ENCODE results near the gene MRPL12. TPM values are rescaled to one million over a fixed set of nuclear protein-coding genes. Genes with fewer than 3 reads are reported as not detected.

The MRPL12 gene
- total RNA-seq, 1 donor from 2014 or later: 157 TPM

DNA sequence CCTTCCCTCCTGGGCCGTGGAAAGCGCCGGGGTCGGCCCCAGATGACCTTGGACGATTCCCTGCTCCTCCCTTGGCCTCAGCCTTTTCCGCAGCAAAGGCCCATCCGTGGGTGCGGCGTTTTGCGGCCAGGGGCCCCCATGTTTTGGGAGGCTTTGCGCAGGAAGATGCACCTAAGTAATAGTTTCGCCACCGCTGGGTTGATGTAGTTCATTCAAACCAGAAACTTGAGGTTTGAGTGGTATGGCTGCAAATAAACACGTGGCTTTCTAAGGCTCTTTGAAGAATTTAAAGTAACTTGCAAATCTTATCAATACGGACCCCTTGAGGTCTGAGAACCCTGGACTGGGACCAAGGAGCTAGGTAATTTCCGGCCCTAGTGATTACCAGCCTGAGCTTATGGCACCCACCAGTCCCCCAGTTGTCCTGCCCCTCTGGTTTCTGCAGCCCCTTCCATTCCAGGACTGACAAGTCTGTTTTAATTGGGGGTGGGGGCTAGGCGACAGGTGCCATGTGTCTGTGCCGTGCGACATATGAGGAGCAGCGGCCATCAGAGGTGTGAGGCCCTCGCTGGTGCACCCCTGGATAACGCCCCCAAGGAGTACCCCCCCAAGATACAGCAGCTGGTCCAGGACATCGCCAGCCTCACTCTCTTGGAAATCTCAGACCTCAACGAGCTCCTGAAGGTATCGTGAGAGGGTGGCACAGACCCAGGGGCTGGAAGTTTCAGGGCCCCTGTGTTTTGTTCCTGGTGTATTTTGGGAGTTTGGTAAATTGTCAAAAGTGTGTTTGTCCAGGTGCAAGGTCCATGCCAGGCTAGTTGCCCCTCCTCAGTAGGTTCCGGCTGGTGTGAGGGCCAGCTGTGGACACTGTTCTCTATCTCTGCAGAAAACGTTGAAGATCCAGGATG lies 834 bp downstream of the MRPL12 start:
- TF ChIP-seq CTCF (IDR thresholded peaks at IDR 0.05; ENCODE audit: borderline replicate concordance): no peak
- Histone ChIP-seq H3K4me3 (peak overlapping the region; percentile 98), H3K9me3 (replicated peaks) (no peaks in the 10 kb centered on the region), H3K36me3 (peaks cover 60% of the 10 kb centered on the region), H3K27me3 (ENCODE audit: low read depth) (no peaks in the 10 kb centered on the region), H3K4me1 (peaks cover 44% of the 10 kb centered on the region), H3K27ac (replicated peaks) (peak overlapping the region; percentile 96)
- no peak for DNase-seq
- intact Hi-C loops (cut with micrococcal nuclease): no loop called here

GRCh38 chr17:81705518-81706231 lies 2.5 kb downstream of the MRPL12 start:
- H3K27me3 ChIP-seq (ENCODE audit: low read depth): no peaks in the 10 kb centered on the region
- H3K4me1 ChIP-seq: peaks cover 47% of the 10 kb centered on the region
- H3K4me3 ChIP-seq: no peak overlapping the region
- no peak for DNase-seq
- no peaks in the 10 kb centered on the region for H3K9me3 ChIP-seq (replicated peaks)
- intact Hi-C loops (cut with micrococcal nuclease): no loop called here
- no peak overlapping the region for H3K27ac ChIP-seq (replicated peaks)
- TF ChIP-seq CTCF (IDR thresholded peaks at IDR 0.05; ENCODE audit: borderline replicate concordance): no peak
- peaks cover 50% of the 10 kb centered on the region for H3K36me3 ChIP-seq

DNA sequence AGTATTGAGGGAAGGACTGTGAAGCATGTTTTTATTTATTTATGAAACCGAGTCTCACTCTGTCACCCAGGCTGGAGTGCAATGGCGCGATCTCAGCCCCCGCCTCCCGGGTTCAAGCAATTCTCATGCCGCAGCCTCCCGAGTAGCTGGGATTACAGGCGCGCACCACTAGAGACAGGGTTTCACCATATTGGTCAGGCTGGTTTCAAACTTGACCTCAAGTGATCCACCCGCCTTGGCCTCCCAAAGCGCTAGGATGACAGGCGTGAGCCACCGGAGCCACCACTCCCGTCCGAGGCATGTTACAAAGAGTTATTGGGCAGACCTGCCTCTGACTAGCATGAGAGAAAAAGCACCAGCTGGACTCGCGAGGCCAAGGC lies 3.1 kb downstream of the MRPL12 start:
- TF ChIP-seq CTCF (IDR thresholded peaks at IDR 0.05; ENCODE audit: borderline replicate concordance): no peak
- Histone ChIP-seq H3K9me3 (replicated peaks) (no peaks in the 10 kb centered on the region), H3K27ac (replicated peaks) (no peak overlapping the region), H3K4me3 (no peak overlapping the region), H3K4me1 (peaks cover 47% of the 10 kb centered on the region), H3K27me3 (ENCODE audit: low read depth) (no peaks in the 10 kb centered on the region), H3K36me3 (peaks cover 44% of the 10 kb centered on the region)
- no peak for DNase-seq
- intact Hi-C loops (cut with micrococcal nuclease): no loop called here

DNA sequence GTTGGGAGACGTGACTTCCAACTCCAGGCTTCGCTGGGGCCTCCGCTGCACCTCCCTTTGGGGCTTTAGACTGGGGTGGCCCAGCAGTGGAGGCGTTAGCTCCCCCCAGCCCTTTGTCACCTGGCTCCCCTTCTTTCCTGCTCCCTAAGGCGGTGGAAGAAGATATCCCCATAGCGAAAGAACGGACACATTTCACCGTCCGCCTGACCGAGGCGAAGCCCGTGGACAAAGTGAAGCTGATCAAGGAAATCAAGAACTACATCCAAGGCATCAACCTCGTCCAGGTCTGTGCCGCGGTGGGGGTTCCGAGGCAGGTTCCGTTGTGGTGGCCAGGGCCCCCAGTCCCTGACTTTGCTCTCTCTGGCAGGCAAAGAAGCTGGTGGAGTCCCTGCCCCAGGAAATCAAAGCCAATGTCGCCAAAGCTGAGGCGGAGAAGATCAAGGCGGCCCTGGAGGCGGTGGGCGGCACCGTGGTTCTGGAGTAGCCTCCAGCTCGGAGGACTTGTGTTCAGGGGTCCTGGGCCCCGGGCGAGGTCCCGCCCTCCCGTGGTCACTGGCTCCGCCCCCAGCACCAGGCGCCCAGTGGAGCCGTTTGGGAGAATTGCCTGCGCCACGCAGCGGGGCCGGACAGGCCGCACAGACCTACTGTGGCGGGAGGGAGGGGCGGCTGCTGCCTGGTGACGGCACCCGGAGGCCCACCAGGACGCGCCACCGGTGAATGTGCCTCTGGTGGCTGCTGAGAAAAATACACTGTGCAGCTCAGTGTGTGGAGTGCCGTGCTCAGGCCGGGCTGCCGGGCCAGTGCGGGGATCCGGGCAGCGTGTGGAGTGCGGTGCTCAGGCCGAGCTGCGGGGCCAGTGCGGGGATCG lies 3.8 kb downstream of the MRPL12 start:
- H3K9me3 ChIP-seq (replicated peaks): no peaks in the 10 kb centered on the region
- H3K36me3 ChIP-seq: peaks cover 38% of the 10 kb centered on the region
- no peak for TF ChIP-seq CTCF (IDR thresholded peaks at IDR 0.05; ENCODE audit: borderline replicate concordance)
- no peak overlapping the region for H3K4me3 ChIP-seq
- no peak for DNase-seq
- peaks cover 47% of the 10 kb centered on the region for H3K4me1 ChIP-seq
- intact Hi-C loops (cut with micrococcal nuclease): no loop called here
- no peaks in the 10 kb centered on the region for H3K27me3 ChIP-seq (ENCODE audit: low read depth)
- H3K27ac ChIP-seq (replicated peaks): no peak overlapping the region
